BE2C (cell line): Measurements from ENCODE around the gene SLC12A1.

Experiments
- DNase-seq: peaks from one replicate; pipeline ENCODE4 v3.0.0-alpha.2; 2020
- H3K27me3 ChIP-seq: fragments of 250-450 bp; sonication (Bioruptor Pico); 2 replicates; pipeline ENCODE4 v1.5.1; 2020; ENCODE audit warnings: mild to moderate bottlenecking
- H3K36me3 ChIP-seq: fragments of 250-450 bp; sonication (Bioruptor Pico); 2 replicates; pipeline ENCODE4 v1.5.1; 2020; ENCODE audit warnings: mild to moderate bottlenecking
- H3K4me1 ChIP-seq: fragments of 250-450 bp; sonication (Bioruptor Pico); 2 replicates; pipeline ENCODE4 v1.5.1; 2020
- H3K4me3 ChIP-seq: 2 replicates; pipeline ENCODE4 v1.5.1; 2011; ENCODE audit warnings: low read depth, low read length
- H3K9me3 ChIP-seq: fragments of 250-450 bp; sonication (Bioruptor Pico); 2 replicates; pipeline ENCODE4 v1.5.1; 2020
- TF ChIP-seq, protein P1 (sequence below): IDR thresholded peaks from 2 replicates; pipeline ENCODE4 v1.5.1; 2012; ENCODE audit warnings: mild to moderate bottlenecking, low read depth, low read length

The SLC12A1 gene

GRCh38 chr15:48283396-48284145, 77.5 kb downstream of the SLC12A1 start:
- Histone ChIP-seq H3K4me3 (no peak overlapping the region), H3K36me3 (no peaks in the 10 kb centered on the region), H3K4me1 (no peaks in the 10 kb centered on the region), H3K9me3 (no peaks in the 10 kb centered on the region), H3K27me3 (no peaks in the 10 kb centered on the region)
- TF ChIP-seq, protein P1, sequence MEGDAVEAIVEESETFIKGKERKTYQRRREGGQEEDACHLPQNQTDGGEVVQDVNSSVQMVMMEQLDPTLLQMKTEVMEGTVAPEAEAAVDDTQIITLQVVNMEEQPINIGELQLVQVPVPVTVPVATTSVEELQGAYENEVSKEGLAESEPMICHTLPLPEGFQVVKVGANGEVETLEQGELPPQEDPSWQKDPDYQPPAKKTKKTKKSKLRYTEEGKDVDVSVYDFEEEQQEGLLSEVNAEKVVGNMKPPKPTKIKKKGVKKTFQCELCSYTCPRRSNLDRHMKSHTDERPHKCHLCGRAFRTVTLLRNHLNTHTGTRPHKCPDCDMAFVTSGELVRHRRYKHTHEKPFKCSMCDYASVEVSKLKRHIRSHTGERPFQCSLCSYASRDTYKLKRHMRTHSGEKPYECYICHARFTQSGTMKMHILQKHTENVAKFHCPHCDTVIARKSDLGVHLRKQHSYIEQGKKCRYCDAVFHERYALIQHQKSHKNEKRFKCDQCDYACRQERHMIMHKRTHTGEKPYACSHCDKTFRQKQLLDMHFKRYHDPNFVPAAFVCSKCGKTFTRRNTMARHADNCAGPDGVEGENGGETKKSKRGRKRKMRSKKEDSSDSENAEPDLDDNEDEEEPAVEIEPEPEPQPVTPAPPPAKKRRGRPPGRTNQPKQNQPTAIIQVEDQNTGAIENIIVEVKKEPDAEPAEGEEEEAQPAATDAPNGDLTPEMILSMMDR = no peak
- DNase-seq = no peak

DNA sequence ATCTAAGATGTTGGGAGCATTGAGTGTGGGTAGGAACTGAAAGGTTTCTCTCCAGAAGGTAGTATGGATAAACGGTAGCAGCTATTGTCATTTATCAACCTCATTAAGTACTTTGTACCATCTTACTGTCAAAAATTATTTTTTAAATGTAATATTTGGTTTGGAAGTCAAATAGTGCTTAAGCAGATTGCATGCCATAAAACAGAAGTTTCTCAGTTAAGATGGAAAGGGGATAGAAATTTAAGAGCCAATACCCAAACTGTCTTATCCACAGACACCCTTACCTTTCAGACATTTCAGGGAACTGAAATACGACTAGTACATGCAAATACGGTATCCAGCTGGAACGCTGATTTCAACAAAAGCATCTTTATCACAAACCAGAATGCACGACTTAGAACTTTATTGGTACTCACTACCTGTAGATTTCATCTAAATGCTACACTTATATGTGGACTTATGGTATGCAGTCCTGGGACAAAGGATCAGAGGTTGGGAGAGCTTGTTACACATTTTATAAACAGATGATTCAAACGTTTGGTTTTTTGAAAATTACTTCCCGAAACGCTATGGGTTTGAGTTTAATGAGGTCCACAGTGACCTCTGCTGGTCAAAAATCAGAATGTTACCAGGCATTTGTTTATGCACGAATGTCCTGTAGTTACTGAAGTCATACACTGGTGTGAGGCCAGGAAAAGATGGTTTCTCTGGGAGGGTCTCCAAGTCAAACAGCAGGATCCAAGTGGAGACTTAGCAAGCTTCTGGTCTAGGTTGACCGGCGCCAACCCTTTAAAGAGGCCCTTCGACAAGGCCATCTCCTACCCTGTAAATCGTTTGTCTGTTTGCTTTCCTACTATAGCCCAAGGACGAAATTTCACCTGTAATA, 79.5 kb downstream of the SLC12A1 start:
- DNase-seq = peak; percentile 63
- TF ChIP-seq, protein P1 = peak; percentile 83
- no peaks in the 10 kb centered on the region for H3K4me1 ChIP-seq
- no peaks in the 10 kb centered on the region for H3K27me3 ChIP-seq
- H3K36me3 ChIP-seq = no peaks in the 10 kb centered on the region
- no peaks in the 10 kb centered on the region for H3K9me3 ChIP-seq
- H3K4me3 ChIP-seq = peak overlapping the region; percentile 34

GRCh38 chr15:48289628-48290027, 83.5 kb downstream of the SLC12A1 start:
- H3K9me3 ChIP-seq = no peaks in the 10 kb centered on the region
- H3K4me1 ChIP-seq = no peaks in the 10 kb centered on the region
- no peaks in the 10 kb centered on the region for H3K36me3 ChIP-seq
- no peaks in the 10 kb centered on the region for H3K27me3 ChIP-seq
- DNase-seq = no peak
- H3K4me3 ChIP-seq = no peak overlapping the region
- TF ChIP-seq, protein P1 = no peak

GRCh38 chr15:48292458-48292857, 86.4 kb downstream of the SLC12A1 start:
- Histone ChIP-seq H3K4me3 (no peak overlapping the region), H3K9me3 (no peaks in the 10 kb centered on the region), H3K36me3 (no peaks in the 10 kb centered on the region), H3K27me3 (no peaks in the 10 kb centered on the region), H3K4me1 (no peaks in the 10 kb centered on the region)
- DNase-seq = no peak
- TF ChIP-seq, protein P1 = no peak

DNA sequence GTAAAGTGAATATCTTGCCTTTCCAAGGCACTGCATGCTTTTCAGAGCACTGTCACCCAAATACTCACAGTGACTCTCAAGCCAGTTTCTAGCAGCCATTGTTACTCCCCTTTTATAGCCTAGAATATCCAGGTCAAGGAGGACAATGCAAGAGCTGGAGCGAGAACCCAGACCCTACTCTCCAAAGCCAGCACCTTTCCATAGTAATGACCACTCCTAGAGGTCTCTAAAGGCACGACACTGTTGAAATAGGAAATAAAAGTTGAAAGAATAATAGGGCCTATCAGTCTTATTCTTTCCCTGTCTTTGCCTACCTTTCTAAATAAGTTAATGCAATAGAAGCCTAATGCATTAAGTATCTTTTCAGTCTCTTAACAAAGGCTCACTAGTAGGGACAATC, 91.6 kb downstream of the SLC12A1 start:
- H3K9me3 ChIP-seq = no peaks in the 10 kb centered on the region
- no peak overlapping the region for H3K4me3 ChIP-seq
- no peaks in the 10 kb centered on the region for H3K4me1 ChIP-seq
- no peaks in the 10 kb centered on the region for H3K27me3 ChIP-seq
- no peak for DNase-seq
- TF ChIP-seq, protein P1 = no peak; the same call in 1 of the 2 replicates
- H3K36me3 ChIP-seq = no peaks in the 10 kb centered on the region
